GM19467 (cell line): ENCODE data around the gene BLOC1S3.

Experiments used
- ATAC-seq: cut with Tn5 transposase; IDR thresholded peaks from one replicate; pipeline ENCODE4 v1.9.1; 2021; ENCODE audit warnings: mild to moderate bottlenecking, moderate library complexity; ENCODE audit not compliant: unreplicated experiment

Gene BLOC1S3

DNA sequence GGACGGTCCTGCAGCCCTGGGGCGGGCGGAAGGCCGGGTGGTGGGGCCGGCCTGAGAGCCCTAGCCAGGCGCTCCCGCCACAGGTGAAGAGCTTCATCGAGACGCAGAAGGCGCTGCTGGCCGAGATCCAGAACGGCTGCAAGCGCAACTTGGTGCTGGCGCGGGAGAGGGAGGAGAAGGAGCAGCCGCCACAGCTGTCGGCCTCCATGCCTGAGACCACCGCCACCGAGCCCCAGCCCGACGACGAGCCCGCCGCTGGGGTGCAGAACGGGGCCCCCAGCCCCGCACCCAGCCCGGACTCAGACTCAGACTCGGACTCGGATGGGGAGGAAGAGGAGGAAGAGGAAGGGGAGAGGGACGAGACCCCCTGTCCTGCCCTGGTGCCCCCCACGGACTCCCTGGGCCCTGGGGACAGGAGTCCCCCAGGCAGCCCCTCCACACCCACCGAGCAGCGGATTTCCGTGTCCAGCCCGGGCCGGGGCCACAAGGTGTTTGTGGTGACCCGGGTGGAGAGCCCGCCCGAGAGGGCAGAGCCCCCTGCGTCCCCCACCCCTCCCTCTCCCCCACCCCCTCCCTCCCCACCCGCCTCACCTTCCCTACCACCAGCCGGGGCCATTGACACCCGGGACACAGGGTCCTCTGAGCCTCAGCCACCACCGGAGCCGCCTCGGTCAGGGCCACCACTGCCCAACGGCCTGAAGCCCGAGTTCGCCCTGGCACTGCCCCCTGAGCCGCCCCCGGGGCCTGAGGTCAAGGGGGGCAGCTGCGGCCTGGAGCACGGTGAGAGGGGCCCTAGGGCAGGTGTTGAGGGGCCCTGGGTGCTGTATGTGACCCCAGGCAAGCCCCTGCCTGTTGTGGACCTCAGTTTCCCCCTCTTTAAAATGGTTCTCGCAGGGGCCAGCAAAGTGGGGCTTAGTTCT, 33.1 kb upstream of the BLOC1S3 start:
- ATAC-seq, result no peak

- ATAC-seq, result no peak
These were observed 32.3 kb upstream of the BLOC1S3 start for GRCh38 chr19:45146251-45146650.

DNA sequence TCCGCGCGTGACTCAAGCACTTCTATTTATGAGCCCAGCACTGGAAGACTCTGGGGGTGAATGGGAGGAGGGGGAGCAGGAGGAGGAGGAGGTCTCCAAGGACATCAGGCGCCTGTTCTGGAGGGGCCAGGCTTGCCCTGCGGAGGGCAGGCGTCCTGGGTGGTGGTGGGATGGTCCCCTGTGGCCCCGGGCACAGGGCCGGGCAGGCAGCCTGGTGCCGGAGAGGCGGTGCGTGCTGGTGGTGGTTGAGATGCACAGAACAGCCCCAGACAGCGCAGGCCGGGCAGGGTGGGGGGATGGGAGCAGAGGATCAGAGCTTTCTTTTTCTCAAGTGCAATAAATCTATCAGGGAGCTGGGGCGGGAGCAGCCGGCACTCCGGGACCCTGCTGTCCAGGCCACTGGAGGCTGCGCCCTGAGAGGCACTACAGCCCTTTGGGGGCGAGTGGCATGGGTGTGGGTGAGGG, 31.8 kb upstream of the BLOC1S3 start:
- no peak for ATAC-seq

- no peak for ATAC-seq
These were observed 30.5 kb upstream of the BLOC1S3 start for GRCh38 chr19:45147835-45148676.

DNA sequence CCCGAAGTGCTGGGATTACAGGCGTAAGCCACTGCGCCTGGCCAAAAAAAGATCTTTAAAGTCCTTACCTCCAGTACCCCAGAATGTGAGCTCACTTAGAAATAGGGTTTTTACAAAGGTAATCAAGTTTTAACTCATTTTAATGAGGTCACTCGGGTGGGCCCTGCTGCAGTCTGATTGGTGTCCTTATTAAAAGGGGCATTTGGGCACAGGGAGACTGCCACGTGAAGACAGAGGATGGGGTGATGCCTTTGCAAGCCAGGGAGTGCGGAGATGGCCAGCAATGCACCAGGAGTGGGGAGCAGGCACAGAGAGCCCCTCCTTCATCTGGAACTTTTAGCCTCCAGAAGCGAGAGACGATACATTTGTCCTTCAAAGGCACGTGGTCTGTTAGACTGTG, 29.5 kb upstream of the BLOC1S3 start:
- ATAC-seq, result no peak

GRCh38 chr19:45150180-45150579, 28.4 kb upstream of the BLOC1S3 start:
- no peak for ATAC-seq

GRCh38 chr19:45150751-45151281, 27.8 kb upstream of the BLOC1S3 start:
- ATAC-seq, result no peak

DNA sequence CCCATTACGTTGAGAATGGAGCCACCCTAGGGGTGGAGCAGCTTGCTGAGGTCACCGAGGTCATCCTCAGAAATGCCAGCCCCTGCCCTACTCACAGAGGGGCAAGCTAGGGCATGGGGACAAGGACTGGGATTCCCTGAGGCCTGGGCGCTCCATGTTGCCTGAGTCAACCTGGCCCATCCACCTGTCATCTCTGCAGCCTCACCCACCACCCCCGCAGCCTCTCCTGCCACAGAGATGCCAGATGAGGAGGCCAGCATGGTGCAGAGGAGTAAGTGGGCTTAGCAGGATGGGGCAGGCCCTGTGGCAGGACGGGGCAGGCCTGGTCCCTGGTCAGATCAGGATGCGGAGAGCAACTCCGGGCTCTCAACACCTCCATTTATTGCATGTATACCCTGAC, 27.3 kb upstream of the BLOC1S3 start:
- no peak for ATAC-seq

DNA sequence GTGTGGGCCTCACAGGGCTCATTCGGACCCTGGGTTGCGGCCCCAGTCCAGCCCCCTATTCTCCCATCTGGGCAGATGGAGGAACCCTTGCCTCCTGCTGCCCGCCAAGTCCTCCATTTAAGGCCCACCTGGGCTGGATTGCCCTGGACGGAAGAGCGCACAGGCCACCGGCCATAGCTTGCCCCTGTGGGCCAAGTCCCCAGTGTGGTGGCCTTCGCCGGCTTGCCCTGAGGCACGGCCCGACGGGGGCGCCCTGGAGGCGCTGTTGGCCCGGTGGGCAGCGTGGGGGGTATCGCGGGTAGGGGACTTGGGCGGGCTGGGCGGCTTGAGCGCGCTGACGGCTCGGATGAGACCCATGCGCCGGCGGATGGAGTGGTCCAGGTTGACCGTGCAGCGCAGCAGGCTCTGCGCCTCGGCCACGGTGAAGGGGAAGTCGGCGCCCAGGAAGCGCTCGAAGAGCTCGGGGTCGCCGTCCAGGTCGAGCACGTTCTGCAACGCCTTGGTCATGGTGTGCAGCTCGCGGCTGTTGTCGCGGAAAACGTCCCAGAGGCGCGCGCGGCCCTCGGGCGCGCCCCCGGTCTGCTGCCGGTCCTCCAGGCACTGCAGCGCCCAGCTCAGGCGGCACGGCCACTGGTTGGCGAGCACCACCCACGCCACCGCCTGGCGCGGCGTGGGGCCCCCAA, 26.6 kb upstream of the BLOC1S3 start:
- no peak for ATAC-seq

GRCh38 chr19:45152504-45153338, 25.9 kb upstream of the BLOC1S3 start:
- ATAC-seq, result no peak

- ATAC-seq, result no peak
These were observed 25.1 kb upstream of the BLOC1S3 start for GRCh38 chr19:45153339-45154063.

- no peak for ATAC-seq
These were observed 24.3 kb upstream of the BLOC1S3 start for GRCh38 chr19:45154064-45154827.

- ATAC-seq, result no peak
These were observed 22.5 kb upstream of the BLOC1S3 start for GRCh38 chr19:45156011-45156630.

GRCh38 chr19:45156751-45157150, 21.8 kb upstream of the BLOC1S3 start:
- no peak for ATAC-seq

- ATAC-seq, result no peak
These were observed 19.9 kb upstream of the BLOC1S3 start for GRCh38 chr19:45158503-45159209.

DNA sequence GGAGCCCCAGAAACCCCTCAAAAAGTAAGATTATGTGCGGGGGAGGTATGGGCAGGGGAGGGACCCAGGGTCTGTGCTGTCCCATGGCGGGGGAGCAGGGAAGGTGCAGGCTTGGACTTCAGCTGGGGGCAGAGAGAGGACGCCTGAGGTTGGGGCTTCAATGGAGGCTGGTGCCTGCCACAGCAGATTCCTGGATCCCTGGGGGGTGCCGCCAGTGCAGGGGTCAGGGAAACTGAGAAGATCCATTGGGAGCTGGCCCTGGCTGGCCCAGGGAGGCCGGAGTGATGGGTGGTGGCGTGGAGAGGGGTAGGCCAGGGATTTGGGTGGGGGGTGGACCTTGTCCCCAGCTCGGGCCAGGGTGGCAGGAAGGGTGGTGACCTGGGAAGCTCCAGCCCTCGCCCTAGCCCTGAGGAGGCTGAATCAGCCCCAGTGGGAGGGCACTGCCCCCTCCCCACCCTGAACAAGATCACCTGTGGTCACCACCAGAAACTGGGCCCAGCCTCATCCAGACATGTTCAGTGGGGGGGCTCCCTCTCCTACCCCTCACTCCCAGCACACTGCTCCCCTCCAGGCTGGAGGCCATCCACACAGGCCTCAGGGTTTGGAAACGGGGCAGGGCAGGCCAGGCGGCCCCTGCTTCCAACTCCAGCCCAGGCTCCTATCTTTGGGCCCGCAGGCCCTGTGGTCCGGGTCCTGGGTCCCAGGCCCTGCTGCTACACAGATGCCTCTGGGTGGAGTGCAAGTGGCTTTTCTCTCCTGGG, 19.2 kb upstream of the BLOC1S3 start:
- no peak for ATAC-seq

DNA sequence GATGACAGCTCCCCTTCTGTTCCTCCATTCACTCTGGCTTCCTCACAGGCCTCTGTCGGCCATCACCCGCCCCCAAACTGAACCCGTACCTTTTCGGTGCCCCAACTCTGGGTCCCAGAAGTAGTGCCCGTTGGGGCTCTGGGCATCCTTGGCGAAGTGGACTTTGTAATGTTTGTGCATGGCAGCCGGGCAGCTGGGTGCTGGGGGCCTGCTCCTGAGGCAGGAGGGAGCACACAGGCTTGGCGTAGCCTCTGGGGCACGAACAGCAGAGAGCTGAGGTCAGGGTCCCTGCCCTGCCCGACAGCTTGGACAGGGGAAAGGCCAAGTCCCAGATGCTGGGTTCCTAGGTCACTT, 18.6 kb upstream of the BLOC1S3 start:
- no peak for ATAC-seq
